GM18870 (cell line): ENCODE results near the gene AMIGO2.
"Not testable (repeated sequence)": the region's sequence is repeated elsewhere in the genome, so short reads cannot be mapped to it uniquely, and the experiment has no call there.

Experiments
- ATAC-seq: cut with Tn5 transposase; IDR thresholded peaks from one replicate; pipeline ENCODE4 v1.9.1; 2021; ENCODE audit warnings: moderate library complexity; ENCODE audit not compliant: unreplicated experiment

Gene AMIGO2

GRCh38 chr12:47079468-47079980, at the start of gene AMIGO2, which contains the start of gene PCED1B:
TSS of gene AMIGO2 (minus strand) at chr12:47079959. CDS start at chr12:47079002, 957 bp downstream.
TSS of gene PCED1B (plus strand) at chr12:47079621. CDS start at chr12:47235064, 155,443 bp downstream.
- ATAC-seq = peak; percentile 58

- ATAC-seq = no peak
Measured at GRCh38 chr12:47126246-47126645, 46.5 kb upstream of the AMIGO2 start.

GRCh38 chr12:47124451-47124850, 44.7 kb upstream of the AMIGO2 start:
- no peak for ATAC-seq

- ATAC-seq = no peak
Measured at GRCh38 chr12:47123730-47124129, 44.0 kb upstream of the AMIGO2 start.

DNA sequence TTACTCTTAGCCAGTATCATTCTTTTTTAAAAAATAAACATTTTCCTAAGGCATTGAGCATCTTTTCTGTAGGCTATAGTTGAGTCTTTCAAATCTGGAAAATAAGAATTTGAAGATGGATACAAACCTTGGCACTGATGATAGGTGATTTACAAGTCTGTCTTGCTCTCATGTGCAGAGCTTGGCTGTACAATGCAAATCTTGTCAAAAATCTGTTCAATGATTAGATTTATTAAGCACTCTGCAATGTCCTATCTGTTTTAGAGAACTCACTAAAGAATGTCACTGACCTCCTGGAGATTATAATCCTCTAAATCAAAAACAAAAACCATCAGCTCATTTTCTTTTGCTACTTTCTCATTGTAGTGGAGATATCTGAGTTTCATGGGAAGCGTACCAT, 42.8 kb upstream of the AMIGO2 start:
- ATAC-seq = no peak

- no peak for ATAC-seq
Measured at GRCh38 chr12:47121146-47121545, 41.4 kb upstream of the AMIGO2 start.

- no peak for ATAC-seq
Measured at GRCh38 chr12:47120736-47121135, 41.0 kb upstream of the AMIGO2 start.

- ATAC-seq = not testable (repeated sequence)
Measured at GRCh38 chr12:47117305-47117704, 37.5 kb upstream of the AMIGO2 start.

GRCh38 chr12:47114481-47114892, 34.7 kb upstream of the AMIGO2 start:
- no peak for ATAC-seq

DNA sequence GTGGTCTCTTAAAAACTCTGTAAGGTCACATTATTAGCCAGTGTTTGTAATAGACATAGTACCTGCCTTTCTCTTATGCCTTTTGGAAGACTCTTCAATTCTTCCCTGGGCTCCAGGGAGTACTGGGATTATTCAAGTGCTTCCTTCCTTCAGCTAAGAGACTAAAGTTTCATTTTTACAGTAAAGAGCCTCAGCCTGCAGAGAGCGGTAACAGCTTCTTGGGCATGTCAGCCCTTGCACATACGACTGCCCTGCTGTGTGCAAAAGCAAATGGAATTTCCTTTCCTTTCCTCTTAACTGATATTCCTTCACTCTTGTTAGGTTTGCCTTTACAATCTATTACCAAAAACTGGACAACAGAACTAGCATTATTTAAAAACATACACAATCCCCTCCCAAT, 32.9 kb upstream of the AMIGO2 start:
- ATAC-seq = no peak

DNA sequence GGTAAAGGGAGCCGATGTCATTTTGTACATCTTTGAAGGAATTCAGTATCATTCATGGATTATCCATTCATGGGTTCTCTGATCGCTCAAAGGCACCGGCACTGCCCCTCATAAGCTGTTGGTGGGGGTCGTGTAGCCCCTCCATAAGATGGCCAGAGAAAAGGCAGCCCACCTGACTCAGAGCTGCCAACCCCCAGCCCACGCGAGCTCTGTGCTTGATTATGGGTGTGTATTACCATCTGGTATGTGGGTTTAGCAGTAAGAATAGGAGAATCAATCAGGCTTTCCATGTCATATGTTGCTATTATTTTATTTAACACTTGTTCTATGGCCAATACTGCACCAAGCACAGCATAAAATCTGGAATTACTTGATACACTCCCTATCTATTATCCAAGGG, 32.1 kb upstream of the AMIGO2 start:
- ATAC-seq = no peak

DNA sequence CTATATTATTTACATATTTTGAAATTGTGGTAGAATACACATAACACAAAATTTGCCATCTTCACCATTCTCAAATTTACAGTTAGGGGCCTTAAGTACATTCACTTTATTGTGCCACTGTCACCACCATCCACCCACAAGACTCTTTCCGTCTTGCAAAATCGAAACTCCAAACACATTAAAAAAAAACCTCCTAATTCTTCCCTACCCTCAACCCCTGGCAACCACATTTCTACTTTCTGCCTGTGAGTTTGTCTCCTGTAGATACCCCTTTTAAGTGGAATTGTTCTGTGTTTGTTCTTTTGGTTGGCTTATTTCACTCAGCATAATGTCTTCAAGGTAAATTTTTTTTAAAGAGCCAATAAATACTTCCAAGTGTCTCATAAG, 31.6 kb upstream of the AMIGO2 start:
- ATAC-seq = no peak

GRCh38 chr12:47110718-47111391, 31.1 kb upstream of the AMIGO2 start:
- ATAC-seq = no peak

GRCh38 chr12:47110011-47110541, 30.3 kb upstream of the AMIGO2 start:
- no peak for ATAC-seq

GRCh38 chr12:47107926-47108325, 28.2 kb upstream of the AMIGO2 start:
- ATAC-seq = no peak

DNA sequence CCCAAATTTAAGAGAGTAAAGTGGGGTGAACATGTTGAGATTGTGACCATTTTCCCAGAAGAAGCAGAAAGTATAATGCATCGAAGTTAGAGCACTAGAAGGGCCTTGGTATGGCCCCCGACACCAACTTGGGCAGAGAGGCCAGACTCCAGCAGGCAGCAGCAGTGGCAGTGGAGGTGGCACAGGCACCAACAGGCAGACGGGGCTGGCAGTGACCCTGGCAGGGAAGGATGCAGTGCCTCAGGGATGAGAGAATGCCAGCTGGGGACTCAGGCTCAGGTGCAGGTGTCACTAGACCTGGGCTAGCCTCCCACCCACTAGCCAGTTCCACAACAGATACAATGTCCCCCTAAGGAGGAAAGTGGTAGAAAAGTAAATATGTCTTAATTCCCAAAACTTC, 27.7 kb upstream of the AMIGO2 start:
- ATAC-seq = no peak

GRCh38 chr12:47105914-47106674, 26.3 kb upstream of the AMIGO2 start:
- no peak for ATAC-seq

DNA sequence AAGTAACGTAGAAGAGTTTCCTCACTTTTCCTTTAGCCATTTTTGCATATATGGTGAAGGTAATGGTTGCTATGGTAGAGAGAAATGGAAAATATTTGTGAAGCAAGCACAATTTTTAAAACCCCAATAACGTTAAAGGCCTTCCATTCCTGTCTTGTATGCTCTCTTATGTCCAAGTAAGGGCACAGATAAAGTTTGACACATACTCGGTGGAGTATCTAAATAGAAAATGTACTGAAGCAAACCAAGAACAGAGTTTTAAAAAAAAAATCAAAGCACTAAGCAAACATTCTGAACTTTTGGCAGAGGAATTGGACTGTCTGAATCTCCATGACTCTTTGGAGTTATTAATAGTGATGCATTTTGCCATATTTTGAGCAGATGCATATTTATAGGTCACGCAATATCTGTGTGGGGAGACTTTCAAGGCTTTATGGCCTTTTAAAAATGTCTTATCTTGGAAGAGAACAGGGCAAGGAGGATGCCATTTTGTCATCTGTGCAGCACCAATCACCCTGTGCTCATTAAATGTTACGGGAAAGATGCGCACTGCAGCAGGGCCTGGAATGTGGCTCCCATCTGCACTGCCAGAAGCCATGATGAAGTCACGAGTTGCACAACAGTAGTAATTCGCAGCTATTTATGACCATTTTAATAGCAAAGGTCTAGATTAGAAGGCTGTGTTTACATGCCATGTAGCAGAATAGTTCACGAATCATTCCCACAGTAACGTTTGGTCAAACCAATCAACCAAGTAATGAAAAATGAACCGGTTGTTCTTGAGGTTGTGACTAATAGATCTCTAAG, 23.3 kb upstream of the AMIGO2 start:
- ATAC-seq = no peak

- no peak for ATAC-seq
Measured at GRCh38 chr12:47102406-47102805, 22.6 kb upstream of the AMIGO2 start.

DNA sequence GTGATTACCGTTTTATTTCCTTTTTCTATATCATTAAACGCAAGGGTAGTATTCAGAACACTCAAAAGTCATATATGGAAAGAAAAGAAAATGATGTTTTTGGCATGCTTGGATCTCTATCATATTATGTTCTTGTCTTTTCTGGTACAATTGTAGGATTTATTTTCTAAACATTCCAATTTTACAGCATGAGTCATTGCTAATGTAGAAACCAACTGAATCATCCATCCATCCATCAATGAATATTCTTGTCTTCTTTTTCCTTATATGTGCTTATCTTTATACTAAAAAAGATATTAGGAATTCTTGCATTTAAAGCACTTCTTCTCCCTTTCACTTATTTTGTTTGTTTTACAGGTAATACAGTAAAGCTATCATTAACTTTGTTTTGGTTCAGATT, 20.4 kb upstream of the AMIGO2 start:
- ATAC-seq = no peak

- no peak for ATAC-seq
Measured at GRCh38 chr12:47099610-47100009, 19.9 kb upstream of the AMIGO2 start.
